Liver (tissue), 3 donors: ENCODE measurements around the gene FOXK2.

ENCODE experiments used
- ATF3 ChIP-seq: IDR thresholded peaks from 2 replicates; pipeline ENCODE4 v1.6.1; 2016; ENCODE audit warnings: antibody characterized with exemption
- CTCF ChIP-seq: fragments of 150-350 bp; IDR thresholded peaks from 2 replicates; pipeline ENCODE4 v1.5.1; 2017; ENCODE audit warnings: improper control_type of control experiment, low read depth, low read length; ENCODE audit not compliant: missing input control
- EGR1 ChIP-seq, 2 donors: IDR thresholded peaks; 2 replicates each; pipeline ENCODE4 v1.6.1; 2016 to 2018; ENCODE audit warnings: antibody characterized with exemption in 2 of 2, low read depth in 2 of 2
- GABPA ChIP-seq, 2 donors: IDR thresholded peaks in 1 of 2; conservative IDR thresholded peaks in 1 of 2; 2 replicates each; pipeline ENCODE4 v1.6.1; 2016; ENCODE audit warnings: antibody characterized with exemption in 2 of 2, mild to moderate bottlenecking in 1 of 2, moderate library complexity in 1 of 2
- HNF4G ChIP-seq: IDR thresholded peaks from 2 replicates; pipeline ENCODE4 v1.6.1; 2016; ENCODE audit warnings: antibody characterized with exemption
- JUND ChIP-seq, 2 donors: IDR thresholded peaks; 2 replicates each; pipeline ENCODE4 v1.6.1; 2016; ENCODE audit warnings: antibody characterized with exemption in 2 of 2
- MAX ChIP-seq: IDR thresholded peaks from 2 replicates; pipeline ENCODE4 v1.6.1; 2016; ENCODE audit warnings: antibody characterized with exemption
- RAD21 ChIP-seq, 2 donors: IDR thresholded peaks; 2 replicates each; pipeline ENCODE4 v1.6.1; 2016; ENCODE audit warnings: antibody characterized with exemption in 2 of 2, mild to moderate bottlenecking in 2 of 2
- REST ChIP-seq: IDR thresholded peaks from 2 replicates; pipeline ENCODE4 v1.6.1; 2016; ENCODE audit warnings: antibody characterized with exemption, mild to moderate bottlenecking
- RXRA ChIP-seq, 2 donors: IDR thresholded peaks; 2 replicates each; pipeline ENCODE4 v1.6.1; 2017 to 2018; ENCODE audit warnings: antibody characterized with exemption in 2 of 2, mild to moderate bottlenecking in 1 of 2
- SP1 ChIP-seq: IDR thresholded peaks from 2 replicates; pipeline ENCODE4 v1.6.1; 2018; ENCODE audit warnings: antibody characterized with exemption, mild to moderate bottlenecking
- TAF1 ChIP-seq: conservative IDR thresholded peaks from 2 replicates; pipeline ENCODE4 v1.6.1; 2016; ENCODE audit warnings: antibody characterized with exemption, mild to moderate bottlenecking
- donor health status: healthy.
- donor health status: healthy.

GRCh38 chr17:82592767-82593589 lies 73.4 kb downstream of the FOXK2 start:
- TF ChIP-seq RAD21 (IDR thresholded peaks at IDR 0.05) (no peak), CTCF (no peak), TAF1 (no peak), RXRA (IDR thresholded peaks at IDR 0.05) (peak; percentile 8 to 27), EGR1 (IDR thresholded peaks at IDR 0.05; ENCODE audit: low read depth in 2 of 2) (peak in 1 of 2 donors; percentile 78), SP1 (peak; percentile 65), JUND (IDR thresholded peaks at IDR 0.05) (no peak), MAX (no peak), ATF3 (no peak), HNF4G (no peak), GABPA (IDR thresholded peaks at IDR 0.05 in 1 of 2, conservative IDR thresholded peaks at IDR 0.05 in 1 of 2) (no peak), REST (no peak)
